Adrenal gland (tissue), 5 donors: ENCODE data around the gene STON2.

ENCODE experiments used
- POLR2A ChIP-seq, 2 donors: fragments of 450-650 bp; IDR thresholded peaks; one replicate each; pipeline ENCODE4 v1.6.1; 2017; ENCODE audit warnings: antibody characterized with exemption in 2 of 2, mild to moderate bottlenecking in 2 of 2, moderate library complexity in 1 of 2
- TF ChIP-seq, protein P1 (sequence below), 6 experiments: fragments of 450-650 bp in 4 of 6; fragments of 200-600 bp in 2 of 6; sonication (generic) in 1 of 6; IDR thresholded peaks; 1 replicate in 5 of 6; 2 replicates in 1 of 6; pipeline versions ENCODE4 v1.5.1 to v1.8.0; 2016 to 2021; ENCODE audit warnings: antibody characterized with exemption in 6 of 6, mild to moderate bottlenecking in 2 of 6, moderate library complexity in 1 of 6
- donor health status: DM: no; HTN: no; CAD: no.

DNA sequence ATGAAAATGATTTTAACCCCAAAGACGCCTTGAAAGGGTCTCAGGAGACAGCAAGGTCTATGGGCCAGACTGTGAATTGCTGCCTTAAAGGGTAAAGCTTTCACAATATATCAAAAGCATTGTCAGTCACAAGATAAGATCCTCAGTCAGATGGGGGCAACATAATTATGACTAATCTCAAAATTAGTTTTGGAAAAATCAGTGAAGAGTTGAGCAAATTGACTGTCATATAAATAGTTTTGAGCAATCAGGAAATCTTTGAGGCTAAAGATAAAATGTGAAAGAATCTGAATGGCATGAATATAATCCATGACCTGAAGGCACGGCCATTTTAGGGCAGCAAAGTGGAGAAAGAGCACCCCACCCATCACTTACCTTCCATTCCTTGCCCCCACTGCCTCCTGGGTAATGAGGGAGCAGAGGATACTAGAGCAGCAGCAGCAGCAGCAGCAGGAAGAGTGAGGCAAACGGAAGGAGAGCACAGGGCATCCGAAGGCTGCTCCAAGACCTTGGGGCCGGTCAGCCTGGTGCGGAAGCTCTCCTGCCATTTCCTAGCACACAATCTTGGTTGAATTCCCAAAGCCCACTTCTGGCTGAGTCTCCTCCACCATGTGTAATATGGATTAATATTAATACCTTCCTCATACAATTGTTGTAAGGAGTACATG lies 7.0 kb downstream of the STON2 start:
- TF ChIP-seq, protein P1, sequence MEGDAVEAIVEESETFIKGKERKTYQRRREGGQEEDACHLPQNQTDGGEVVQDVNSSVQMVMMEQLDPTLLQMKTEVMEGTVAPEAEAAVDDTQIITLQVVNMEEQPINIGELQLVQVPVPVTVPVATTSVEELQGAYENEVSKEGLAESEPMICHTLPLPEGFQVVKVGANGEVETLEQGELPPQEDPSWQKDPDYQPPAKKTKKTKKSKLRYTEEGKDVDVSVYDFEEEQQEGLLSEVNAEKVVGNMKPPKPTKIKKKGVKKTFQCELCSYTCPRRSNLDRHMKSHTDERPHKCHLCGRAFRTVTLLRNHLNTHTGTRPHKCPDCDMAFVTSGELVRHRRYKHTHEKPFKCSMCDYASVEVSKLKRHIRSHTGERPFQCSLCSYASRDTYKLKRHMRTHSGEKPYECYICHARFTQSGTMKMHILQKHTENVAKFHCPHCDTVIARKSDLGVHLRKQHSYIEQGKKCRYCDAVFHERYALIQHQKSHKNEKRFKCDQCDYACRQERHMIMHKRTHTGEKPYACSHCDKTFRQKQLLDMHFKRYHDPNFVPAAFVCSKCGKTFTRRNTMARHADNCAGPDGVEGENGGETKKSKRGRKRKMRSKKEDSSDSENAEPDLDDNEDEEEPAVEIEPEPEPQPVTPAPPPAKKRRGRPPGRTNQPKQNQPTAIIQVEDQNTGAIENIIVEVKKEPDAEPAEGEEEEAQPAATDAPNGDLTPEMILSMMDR (IDR thresholded peaks at IDR 0.05), result no peak
- no peak for TF ChIP-seq POLR2A (IDR thresholded peaks at IDR 0.05)
